C4-2B (cell line): ENCODE results near the gene YWHAG.

Source experiments
- CTCF ChIP-seq: fragments of 450-650 bp; conservative IDR thresholded peaks from 2 replicates; pipeline ENCODE4 v1.5.1; 2017; ENCODE audit warnings: mild to moderate bottlenecking
- ZFX ChIP-seq: fragments of 450-650 bp; IDR thresholded peaks from 2 replicates; pipeline ENCODE4 v1.6.1; 2017

- no peak for TF ChIP-seq CTCF
- TF ChIP-seq ZFX = no peak
These were observed 3.6 kb downstream of the YWHAG start for GRCh38 chr7:76354981-76355730.
